Activated gamma-delta T cell (primary cell): ENCODE results near the gene GPC1.

ENCODE experiments used
- DNase-seq: peaks from one replicate; lab custom pipeline; 2025; lab: John Stamatoyannopoulos, UW

The GPC1 gene

GRCh38 chr2:240396623-240397541 lies 38.6 kb upstream of the GPC1 start:
- no peak for DNase-seq

DNA sequence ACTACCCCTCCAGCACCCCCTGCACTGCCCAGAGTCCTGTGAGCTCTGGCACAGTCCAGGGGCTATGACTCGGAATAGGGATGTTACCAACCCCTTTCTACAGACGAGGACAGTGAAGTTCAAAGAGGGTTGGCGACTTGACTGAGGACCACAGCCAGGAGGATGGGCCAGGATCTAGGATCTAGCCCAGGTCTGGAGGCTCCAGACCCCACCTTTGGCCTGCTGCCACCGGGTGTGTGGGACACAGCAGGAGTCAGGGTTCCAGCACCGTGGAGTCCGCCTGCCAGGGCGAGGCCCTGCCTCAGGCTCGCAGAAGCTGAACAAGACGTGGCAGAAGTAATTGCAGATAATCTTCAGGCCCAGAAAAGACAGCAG lies 37.9 kb upstream of the GPC1 start:
- no peak for DNase-seq

- DNase-seq = no peak
These were observed 37.4 kb upstream of the GPC1 start for GRCh38 chr2:240397924-240398645.

GRCh38 chr2:240398661-240399267 lies 36.7 kb upstream of the GPC1 start:
- no peak for DNase-seq

DNA sequence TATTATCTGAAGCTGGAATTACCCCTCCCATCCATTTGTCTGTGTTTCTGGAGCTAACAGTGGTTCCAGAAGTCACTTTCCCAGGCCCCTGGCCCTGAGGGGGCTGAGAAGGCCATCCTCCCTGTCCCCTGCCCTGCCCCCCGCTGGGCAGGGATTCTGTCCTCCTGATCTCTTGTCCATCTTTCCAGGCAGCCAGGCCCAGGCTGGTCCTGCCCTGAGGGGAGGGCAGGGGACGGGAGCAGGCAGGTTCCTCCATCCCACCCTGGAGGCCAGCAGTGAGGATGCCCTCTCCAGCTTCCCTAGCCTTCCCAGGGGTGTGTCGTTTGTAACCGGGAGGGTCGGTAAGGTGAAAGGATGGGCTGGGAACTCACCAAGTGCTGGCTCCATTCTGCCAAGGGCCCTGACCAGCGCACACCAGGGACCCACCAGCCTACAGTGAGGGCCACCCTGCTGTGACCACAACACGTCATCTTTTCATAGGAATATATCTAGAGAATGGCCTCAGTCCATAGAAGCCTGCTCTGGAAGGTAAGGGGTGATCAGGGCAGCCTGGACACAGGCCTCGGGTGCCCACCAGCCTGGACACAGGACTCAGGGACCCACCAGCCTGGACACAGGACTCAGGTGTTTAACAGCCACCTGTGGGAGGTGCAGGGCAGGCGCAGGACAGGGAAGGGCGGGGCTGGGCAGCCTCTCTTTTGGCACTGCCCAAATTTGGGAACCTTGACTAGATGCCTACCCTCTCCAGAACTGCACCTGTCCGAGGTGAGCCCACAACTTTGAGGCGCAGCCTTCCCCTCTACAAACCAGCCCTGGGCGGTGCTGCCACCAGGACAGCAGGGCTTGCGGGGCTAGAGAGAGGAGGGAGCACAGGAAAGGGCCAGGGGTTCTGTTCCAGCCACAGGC lies 35.8 kb upstream of the GPC1 start:
- no peak for DNase-seq

GRCh38 chr2:240400371-240401161 lies 34.9 kb upstream of the GPC1 start:
- no peak for DNase-seq

DNA sequence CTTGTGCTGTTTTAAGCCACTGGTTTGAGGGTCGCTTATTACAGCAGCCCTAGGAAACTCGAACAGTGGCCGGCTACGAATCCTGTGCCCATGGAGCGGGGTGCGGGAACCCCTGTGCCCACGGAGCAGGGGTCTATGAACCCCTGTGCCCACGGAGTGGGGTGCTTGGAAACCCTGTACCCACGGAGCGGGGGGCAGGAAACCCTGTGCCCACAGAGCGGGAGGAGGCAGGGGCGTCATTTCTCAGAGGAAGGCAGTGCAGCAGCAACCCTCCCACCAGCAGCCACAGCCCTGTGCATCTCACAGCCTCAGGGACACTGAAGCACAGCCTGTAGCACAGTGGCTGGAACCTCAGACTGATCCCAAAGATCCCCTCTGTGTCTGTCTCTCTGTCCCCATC lies 34.2 kb upstream of the GPC1 start:
- no peak for DNase-seq

- no peak for DNase-seq
These were observed 33.5 kb upstream of the GPC1 start for GRCh38 chr2:240401781-240402551.

DNA sequence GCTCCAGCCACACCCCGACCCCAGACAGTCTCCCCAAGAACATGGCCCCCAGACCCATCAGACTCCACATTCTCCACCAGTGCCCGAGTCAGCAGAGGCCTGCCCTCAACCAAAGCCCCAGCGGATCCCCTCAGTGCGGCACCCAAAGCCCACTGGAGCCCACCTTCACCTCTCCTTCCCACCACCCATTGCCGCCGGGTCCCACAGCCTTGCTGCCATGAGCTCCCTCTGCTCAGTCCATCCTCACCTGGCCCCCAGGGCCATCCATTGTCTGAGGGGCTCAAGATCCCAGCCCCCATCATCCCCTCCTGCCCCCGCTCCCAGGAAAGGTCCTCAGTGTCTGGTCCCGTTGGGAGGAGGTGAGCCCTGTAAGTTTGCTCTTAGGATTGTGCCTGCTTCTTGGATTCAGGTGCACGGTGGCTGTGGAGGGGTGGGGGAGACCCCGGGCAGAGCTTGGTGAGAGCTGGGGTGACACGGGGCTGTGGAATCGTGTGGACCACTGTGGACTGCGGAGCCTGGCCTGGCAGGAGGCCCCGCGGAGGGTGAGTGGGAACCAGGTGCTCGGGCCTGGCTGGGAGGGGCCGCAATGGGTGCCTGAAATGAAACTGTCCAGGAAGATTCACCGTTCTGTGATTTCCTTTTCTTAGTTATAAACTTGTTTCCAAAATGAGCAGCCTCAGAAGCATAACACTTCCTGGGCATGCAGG lies 32.7 kb upstream of the GPC1 start:
- no peak for DNase-seq

DNA sequence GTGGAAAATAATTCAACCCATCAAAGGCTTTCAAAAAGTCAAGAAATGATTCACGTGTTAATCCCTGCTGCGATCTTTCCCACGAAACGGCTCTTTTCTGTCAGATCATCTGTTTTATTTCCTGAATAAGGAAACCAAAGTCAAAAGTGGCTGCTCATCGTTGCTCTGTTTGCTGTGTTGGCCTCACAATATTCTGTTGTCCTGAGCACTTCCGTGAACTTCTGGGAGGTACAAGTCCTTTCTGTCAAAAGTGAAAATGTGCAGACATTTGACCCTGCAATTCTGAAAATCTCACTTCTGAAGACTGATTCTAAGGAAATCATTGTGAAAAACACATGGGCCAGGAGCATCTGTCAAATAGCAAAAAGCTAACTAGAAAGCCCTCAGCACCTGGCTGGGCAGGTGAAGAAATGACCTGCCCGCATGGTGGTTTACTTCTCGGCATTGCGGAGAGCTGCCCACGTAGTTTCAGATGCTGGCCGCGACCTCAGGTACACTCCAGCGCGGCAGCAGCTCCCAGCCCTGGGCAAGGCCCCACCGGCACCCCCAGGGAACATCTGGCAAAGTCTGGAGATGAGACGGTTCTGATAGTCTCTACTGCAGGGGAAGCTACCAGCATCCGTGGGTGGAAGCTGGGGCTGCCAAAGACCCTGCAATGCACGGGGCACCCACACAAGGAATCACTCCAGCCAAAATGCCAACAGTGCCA lies 31.9 kb upstream of the GPC1 start:
- DNase-seq = no peak

GRCh38 chr2:240404174-240404852 lies 31.1 kb upstream of the GPC1 start:
- DNase-seq = no peak

- no peak for DNase-seq
These were observed 30.3 kb upstream of the GPC1 start for GRCh38 chr2:240405133-240405532.

GRCh38 chr2:240405684-240406313 lies 29.7 kb upstream of the GPC1 start:
- DNase-seq = no peak

- DNase-seq = no peak
These were observed 28.4 kb upstream of the GPC1 start for GRCh38 chr2:240407090-240407489.

GRCh38 chr2:240410004-240410403 lies 25.5 kb upstream of the GPC1 start:
- DNase-seq = no peak

DNA sequence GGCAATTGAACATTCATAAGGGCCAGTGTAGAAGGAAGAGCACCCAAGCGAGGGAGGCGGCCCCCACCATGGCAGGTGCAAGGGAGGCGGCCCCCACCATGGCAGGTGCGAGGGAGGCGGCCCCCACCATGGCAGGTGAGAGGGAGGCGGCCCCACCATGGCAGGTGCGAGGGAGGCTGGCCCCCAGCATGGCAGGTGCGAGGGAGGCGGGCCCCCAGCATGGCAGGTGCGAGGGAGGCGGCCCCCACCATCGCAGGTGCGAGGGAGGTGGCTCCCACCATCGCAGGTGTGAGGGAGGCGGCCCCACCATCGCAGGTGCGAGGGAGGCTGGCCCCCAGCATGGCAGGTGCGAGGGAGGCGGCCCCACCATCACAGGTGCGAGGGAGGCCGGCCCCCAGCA lies 24.7 kb upstream of the GPC1 start:
- no peak for DNase-seq

DNA sequence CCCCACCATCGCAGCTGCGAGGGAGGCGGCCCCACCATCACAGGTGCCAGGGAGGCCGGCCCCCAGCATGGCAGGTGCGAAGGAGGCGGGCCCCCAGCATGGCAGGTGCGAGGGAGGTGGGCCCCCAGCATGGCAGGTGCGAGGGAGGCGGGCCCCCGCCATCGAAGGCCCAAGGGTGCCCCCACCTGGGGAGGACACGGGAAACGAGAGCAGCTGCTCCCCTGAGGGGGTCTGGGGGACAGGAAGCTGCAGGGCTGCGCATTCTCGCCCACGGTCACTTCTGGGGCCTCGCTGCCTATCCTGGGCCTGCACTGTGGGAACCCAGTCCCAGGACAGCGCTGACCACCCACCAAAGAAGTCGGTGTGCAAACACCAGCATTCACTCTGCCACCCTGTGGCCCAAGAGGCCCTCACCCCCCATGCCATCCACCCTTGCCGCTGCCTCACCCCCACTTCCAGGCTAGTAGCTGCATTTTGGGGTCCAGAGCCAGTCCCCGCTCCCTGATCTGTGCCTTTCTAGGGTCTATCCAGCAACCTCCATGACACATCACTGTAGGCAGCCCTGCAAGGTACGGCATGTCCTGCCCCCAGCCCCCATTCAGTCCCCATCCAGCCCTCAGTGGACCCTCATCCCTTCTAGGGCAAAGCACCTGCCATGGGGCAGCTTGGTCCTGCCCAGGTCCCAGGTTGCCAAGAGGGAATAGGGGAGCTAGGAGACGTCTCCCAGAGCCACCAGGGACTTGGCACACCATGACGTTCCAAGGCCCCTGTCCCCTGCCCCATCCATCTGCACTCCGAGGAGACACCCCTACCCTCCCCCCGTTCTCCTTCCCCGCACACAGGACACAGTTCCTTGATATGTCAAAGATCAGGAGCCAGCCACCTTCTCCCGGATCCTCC lies 24.0 kb upstream of the GPC1 start:
- no peak for DNase-seq
